Lower leg skin (tissue), 3 donors: ENCODE results near the gene CREB1.

Source experiments
- CTCF ChIP-seq, 3 donors: fragments of 450-650 bp; IDR thresholded peaks; one replicate each; pipeline ENCODE4 v1.5.1; 2016; ENCODE audit warnings: antibody characterized with exemption in 3 of 3, mild to moderate bottlenecking in 3 of 3, moderate library complexity in 2 of 3
- POLR2A ChIP-seq, 2 donors: fragments of 450-650 bp; IDR thresholded peaks; one replicate each; pipeline ENCODE4 v1.6.1; 2016 to 2017; ENCODE audit warnings: antibody characterized with exemption in 2 of 2, mild to moderate bottlenecking in 1 of 2, moderate library complexity in 1 of 2

- TF ChIP-seq CTCF (IDR thresholded peaks at IDR 0.05) (no peak), POLR2A (IDR thresholded peaks at IDR 0.05) (no peak)
Measured at GRCh38 chr2:207491956-207492355, 37.8 kb upstream of the CREB1 start.
